Activated CD8-positive, alpha-beta memory T cell treated with anti-CD3 and anti-CD28 coated beads for 4 hours (primary cell): ENCODE measurements around the gene TTLL9.

Experiments
- DNase-seq, 2 donors: peaks; one replicate each; pipeline ENCODE4 v3.0.0-alpha.2; 2020; ENCODE audit warnings: low read depth in 2 of 2

The TTLL9 gene

GRCh38 chr20:31879143-31879987 lies 8.9 kb downstream of the TTLL9 start:
- peak; percentile 56 to 58 for DNase-seq

- no peak for DNase-seq
Measured at GRCh38 chr20:31881945-31882344, 11.5 kb downstream of the TTLL9 start.

- no peak for DNase-seq
Measured at GRCh38 chr20:31883829-31884228, 13.4 kb downstream of the TTLL9 start.

- no peak for DNase-seq
Measured at GRCh38 chr20:31890646-31891045, 20.2 kb downstream of the TTLL9 start.

GRCh38 chr20:31894980-31895675 lies 24.7 kb downstream of the TTLL9 start:
- DNase-seq = no peak

- no peak for DNase-seq
Measured at GRCh38 chr20:31896049-31896448, 25.6 kb downstream of the TTLL9 start.

GRCh38 chr20:31897541-31897940 lies 27.1 kb downstream of the TTLL9 start:
- no peak for DNase-seq

GRCh38 chr20:31901615-31902014 lies 31.2 kb downstream of the TTLL9 start:
- DNase-seq = no peak

- DNase-seq = no peak
Measured at GRCh38 chr20:31903627-31904386, 33.4 kb downstream of the TTLL9 start.

GRCh38 chr20:31906001-31906400 lies 35.6 kb downstream of the TTLL9 start:
- DNase-seq = no peak

- DNase-seq = no peak
Measured at GRCh38 chr20:31907046-31907445, 36.6 kb downstream of the TTLL9 start.

GRCh38 chr20:31908016-31908415 lies 37.6 kb downstream of the TTLL9 start:
- no peak for DNase-seq

- DNase-seq = no peak
Measured at GRCh38 chr20:31908424-31908823, 38.0 kb downstream of the TTLL9 start.

- DNase-seq = no peak
Measured at GRCh38 chr20:31909253-31910070, 39.0 kb downstream of the TTLL9 start.

GRCh38 chr20:31910071-31910803 lies 39.8 kb downstream of the TTLL9 start:
- no peak for DNase-seq

GRCh38 chr20:31913431-31914157 lies 43.2 kb downstream of the TTLL9 start:
- DNase-seq = no peak

- DNase-seq = no peak
Measured at GRCh38 chr20:31914170-31914569, 43.7 kb downstream of the TTLL9 start.

GRCh38 chr20:31915491-31916280 lies 45.3 kb downstream of the TTLL9 start:
- DNase-seq = no peak

- no peak for DNase-seq
Measured at GRCh38 chr20:31916708-31917107, 46.3 kb downstream of the TTLL9 start.
